Liver (tissue), 3 donors: Measurements from ENCODE around the gene TIMP3.

Source experiments
- GABPA ChIP-seq, 2 donors: IDR thresholded peaks in 1 of 2; conservative IDR thresholded peaks in 1 of 2; 2 replicates each; pipeline ENCODE4 v1.6.1; 2016; ENCODE audit warnings: antibody characterized with exemption in 2 of 2, mild to moderate bottlenecking in 1 of 2, moderate library complexity in 1 of 2
- TF ChIP-seq, protein P1 (sequence below): IDR thresholded peaks from 2 replicates; pipeline ENCODE4 v1.6.1; 2016; ENCODE audit warnings: antibody characterized with exemption
- TF ChIP-seq, protein P2 (sequence below): fragments of 150-350 bp; IDR thresholded peaks from 2 replicates; pipeline ENCODE4 v1.5.1; 2017; ENCODE audit warnings: improper control_type of control experiment, low read depth, low read length; ENCODE audit not compliant: missing input control
- donor health status: healthy.
- donor health status: healthy.

DNA sequence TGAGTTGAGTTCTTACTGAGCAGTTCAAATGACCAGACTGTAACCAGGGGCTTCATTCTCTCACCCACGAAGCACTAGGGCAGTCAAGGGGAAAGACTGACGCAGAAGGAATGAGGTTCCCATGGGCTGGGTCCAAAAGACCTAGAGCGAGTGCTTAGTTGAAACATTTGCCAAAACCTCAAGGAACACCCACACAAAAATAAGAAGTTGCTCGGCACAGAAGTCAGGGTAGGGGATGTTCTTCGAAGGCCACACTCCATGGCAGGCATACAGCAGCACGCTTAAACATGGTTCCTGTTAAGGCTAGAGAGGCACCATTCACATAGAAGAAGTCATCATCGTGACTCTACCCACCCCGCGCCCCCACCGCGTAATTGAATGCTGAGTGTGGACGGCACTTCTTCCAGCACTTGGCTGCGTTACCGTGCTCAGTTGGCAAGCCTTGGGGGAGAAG lies 52.9 kb downstream of the TIMP3 start:
- no peak for TF ChIP-seq GABPA (IDR thresholded peaks at IDR 0.05 in 1 of 2, conservative IDR thresholded peaks at IDR 0.05 in 1 of 2)
- TF ChIP-seq, protein P1, sequence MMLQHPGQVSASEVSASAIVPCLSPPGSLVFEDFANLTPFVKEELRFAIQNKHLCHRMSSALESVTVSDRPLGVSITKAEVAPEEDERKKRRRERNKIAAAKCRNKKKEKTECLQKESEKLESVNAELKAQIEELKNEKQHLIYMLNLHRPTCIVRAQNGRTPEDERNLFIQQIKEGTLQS = no peak
- TF ChIP-seq, protein P2, sequence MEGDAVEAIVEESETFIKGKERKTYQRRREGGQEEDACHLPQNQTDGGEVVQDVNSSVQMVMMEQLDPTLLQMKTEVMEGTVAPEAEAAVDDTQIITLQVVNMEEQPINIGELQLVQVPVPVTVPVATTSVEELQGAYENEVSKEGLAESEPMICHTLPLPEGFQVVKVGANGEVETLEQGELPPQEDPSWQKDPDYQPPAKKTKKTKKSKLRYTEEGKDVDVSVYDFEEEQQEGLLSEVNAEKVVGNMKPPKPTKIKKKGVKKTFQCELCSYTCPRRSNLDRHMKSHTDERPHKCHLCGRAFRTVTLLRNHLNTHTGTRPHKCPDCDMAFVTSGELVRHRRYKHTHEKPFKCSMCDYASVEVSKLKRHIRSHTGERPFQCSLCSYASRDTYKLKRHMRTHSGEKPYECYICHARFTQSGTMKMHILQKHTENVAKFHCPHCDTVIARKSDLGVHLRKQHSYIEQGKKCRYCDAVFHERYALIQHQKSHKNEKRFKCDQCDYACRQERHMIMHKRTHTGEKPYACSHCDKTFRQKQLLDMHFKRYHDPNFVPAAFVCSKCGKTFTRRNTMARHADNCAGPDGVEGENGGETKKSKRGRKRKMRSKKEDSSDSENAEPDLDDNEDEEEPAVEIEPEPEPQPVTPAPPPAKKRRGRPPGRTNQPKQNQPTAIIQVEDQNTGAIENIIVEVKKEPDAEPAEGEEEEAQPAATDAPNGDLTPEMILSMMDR = no peak
